ENCODE measurements around the gene FHOD3. TPM values are rescaled to one million over a fixed set of nuclear protein-coding genes. Genes with fewer than 3 reads are reported as not detected.

The FHOD3 gene
- total RNA-seq, 4 donors from 2014 or later = 3.5 to 40.0 (median 14.5) TPM

GRCh38 chr18:36481201-36481657, 183.7 kb downstream of the FHOD3 start:
- intact Hi-C loops (cut with DNase I; ENCODE audit: low total_unique reads) (no loop called here), in situ Hi-C loops (cut with MboI; ENCODE audit: low pct_ligation_motif_present in 1 of 4, low pct_unique_long_range_greater_than_20kb in 1 of 4, low sequenced_read_pairs in 3 of 4) (no loop called here)
- TF ChIP-seq POLR2A (IDR thresholded peaks at IDR 0.05) = no peak
- TF ChIP-seq POLR2AphosphoS5 (IDR thresholded peaks at IDR 0.05) = no peak
- no peak for TF ChIP-seq EP300 (IDR thresholded peaks at IDR 0.05; ENCODE audit: low read depth)
- no peak for TF ChIP-seq CTCF (IDR thresholded peaks at IDR 0.05)
- Histone ChIP-seq H3K9me3 (no peaks in the 10 kb centered on the region), H3K4me1 (peaks cover 0 to 4% (median 0%) of the 10 kb centered on the region in 4 donors), H3K27me3 (no peaks in the 10 kb centered on the region), H3K27ac (no peak overlapping the region), H3K4me3 (no peak overlapping the region), H3K36me3 (no peaks in the 10 kb centered on the region)
- WGBS, 2 donors (ENCODE audit: low coverage in 1 of 2) = 44 to 72% methylated on average over 4 of the region's 4 CpGs
- DNase-seq = no peak

GRCh38 chr18:36481935-36482334, 184.4 kb downstream of the FHOD3 start:
- WGBS, 2 donors (ENCODE audit: low coverage in 1 of 2) = 80 to 87% methylated on average over 1 of the region's 1 CpG
- no peak for TF ChIP-seq CTCF (IDR thresholded peaks at IDR 0.05)
- no peak for TF ChIP-seq EP300 (IDR thresholded peaks at IDR 0.05; ENCODE audit: low read depth)
- TF ChIP-seq POLR2A (IDR thresholded peaks at IDR 0.05) = no peak
- no peak for TF ChIP-seq POLR2AphosphoS5 (IDR thresholded peaks at IDR 0.05)
- H3K4me3 ChIP-seq = no peak overlapping the region
- in situ Hi-C loops (cut with MboI; ENCODE audit: low pct_ligation_motif_present in 1 of 4, low pct_unique_long_range_greater_than_20kb in 1 of 4, low sequenced_read_pairs in 3 of 4) (no loop called here), intact Hi-C loops (cut with DNase I; ENCODE audit: low total_unique reads) (no loop called here)
- no peak for DNase-seq
- peaks cover 0 to 4% (median 0%) of the 10 kb centered on the region in 4 donors for H3K4me1 ChIP-seq
- no peaks in the 10 kb centered on the region for H3K27me3 ChIP-seq
- no peaks in the 10 kb centered on the region for H3K9me3 ChIP-seq
- H3K36me3 ChIP-seq = no peaks in the 10 kb centered on the region
- H3K27ac ChIP-seq = no peak overlapping the region

GRCh38 chr18:36484591-36484990, 187.1 kb downstream of the FHOD3 start:
- intact Hi-C loops (cut with DNase I; ENCODE audit: low total_unique reads) = no loop called here
- DNase-seq = no peak
- Histone ChIP-seq H3K36me3 (no peaks in the 10 kb centered on the region), H3K27ac (no peak overlapping the region), H3K27me3 (no peaks in the 10 kb centered on the region), H3K9me3 (no peaks in the 10 kb centered on the region), H3K4me1 (peaks cover 0 to 4% (median 0%) of the 10 kb centered on the region in 4 donors), H3K4me3 (no peak overlapping the region)
- WGBS, 2 donors (ENCODE audit: low coverage in 1 of 2) = 80 to 100% methylated on average over 1 to 5 of the region's 5 CpGs
- no peak for TF ChIP-seq CTCF (IDR thresholded peaks at IDR 0.05)
- in situ Hi-C loops (cut with MboI; ENCODE audit: low pct_ligation_motif_present in 1 of 4, low pct_unique_long_range_greater_than_20kb in 1 of 4, low sequenced_read_pairs in 3 of 4) = no loop called here

- Histone ChIP-seq H3K27ac (no peak overlapping the region), H3K9me3 (no peaks in the 10 kb centered on the region), H3K4me3 (no peak overlapping the region), H3K36me3 (no peaks in the 10 kb centered on the region), H3K4me1 (peaks cover 0 to 4% (median 0%) of the 10 kb centered on the region in 4 donors), H3K27me3 (no peaks in the 10 kb centered on the region)
- WGBS, 2 donors (ENCODE audit: low coverage in 1 of 2) = 80 to 83% methylated on average over 1 to 2 of the region's 2 CpGs
- no peak for DNase-seq
- in situ Hi-C loops (cut with MboI; ENCODE audit: low pct_ligation_motif_present in 1 of 4, low pct_unique_long_range_greater_than_20kb in 1 of 4, low sequenced_read_pairs in 3 of 4) = no loop called here
- no peak for TF ChIP-seq POLR2AphosphoS5 (IDR thresholded peaks at IDR 0.05)
- no peak for TF ChIP-seq EP300 (IDR thresholded peaks at IDR 0.05; ENCODE audit: low read depth)
- no peak for TF ChIP-seq POLR2A (IDR thresholded peaks at IDR 0.05)
- no peak for TF ChIP-seq CTCF (IDR thresholded peaks at IDR 0.05)
- intact Hi-C loops (cut with DNase I; ENCODE audit: low total_unique reads) = no loop called here
Measured at GRCh38 chr18:36485772-36486171, 188.3 kb downstream of the FHOD3 start.
